Karpas-422 (cell line): Measurements from ENCODE around the gene PPARGC1A. TPM values are rescaled to one million over a fixed set of nuclear protein-coding genes. Genes with fewer than 3 reads are reported as not detected.

Experiments used
- DNase-seq: peaks from one replicate; pipeline ENCODE4 v3.0.0-alpha.2; 2015
- H2AFZ ChIP-seq: fragments of 200-600 bp; sonication (generic); 2 replicates; pipeline ENCODE4 v1.6.1; 2014; ENCODE audit warnings: antibody characterized with exemption, low read length, mixed read lengths
- H3K27ac ChIP-seq: fragments of 200-600 bp; sonication (generic); 2 replicates; pipeline ENCODE4 v1.5.1; 2014; ENCODE audit warnings: mild to moderate bottlenecking, low read length, moderate library complexity
- H3K27me3 ChIP-seq: fragments of 200-600 bp; sonication (generic); 2 replicates; pipeline ENCODE4 v1.6.1; 2014; ENCODE audit warnings: low read length, mixed read lengths
- H3K36me3 ChIP-seq: fragments of 200-600 bp; sonication (generic); 2 replicates; pipeline ENCODE4 v1.6.1; 2014; ENCODE audit warnings: low read length, mixed read lengths; ENCODE audit not compliant: insufficient read depth
- H3K4me1 ChIP-seq: fragments of 200-600 bp; sonication (generic); 2 replicates; pipeline ENCODE4 v1.6.1; 2014; ENCODE audit warnings: mild to moderate bottlenecking, low read length, mixed read lengths
- H3K4me2 ChIP-seq: fragments of 200-600 bp; sonication (generic); 2 replicates; pipeline ENCODE4 v1.6.1; 2014; ENCODE audit warnings: low read length, low read depth, mild to moderate bottlenecking; ENCODE audit not compliant: poor library complexity, severe bottlenecking
- H3K4me3 ChIP-seq: fragments of 200-600 bp; sonication (generic); 2 replicates; pipeline ENCODE4 v1.5.1; 2014; ENCODE audit warnings: mild to moderate bottlenecking, antibody characterized with exemption, low read length, mixed read lengths
- H3K79me2 ChIP-seq: fragments of 200-600 bp; sonication (generic); 2 replicates; pipeline ENCODE4 v1.6.1; 2014; ENCODE audit warnings: mild to moderate bottlenecking, low read length, mixed read lengths
- H3K9ac ChIP-seq: fragments of 200-600 bp; sonication (generic); 2 replicates; pipeline ENCODE4 v1.6.0; 2014; ENCODE audit warnings: low read length
- H3K9me2 ChIP-seq: fragments of 200-600 bp; sonication (generic), shearing (Covaris generic); replicated peaks from 2 replicates; pipeline ENCODE4 v1.6.0; 2014; ENCODE audit warnings: mild to moderate bottlenecking, low read length, moderate library complexity; ENCODE audit not compliant: insufficient read depth
- H3K9me3 ChIP-seq: fragments of 300-700, 200-600 bp; sonication (generic); 2 replicates; pipeline ENCODE4 v1.6.1; 2014; ENCODE audit warnings: low read length, mixed read lengths
- H4K20me1 ChIP-seq: fragments of 200-600 bp; sonication (generic); 2 replicates; pipeline ENCODE4 v1.6.1; 2014; ENCODE audit warnings: mild to moderate bottlenecking, antibody characterized with exemption, low read length, low read depth; ENCODE audit not compliant: insufficient read depth
- total RNA-seq: library from RNA; depleted of rRNA; stranded (reverse); fragments of >200 nt; shearing (Covaris generic); gene quantifications from 2 replicates; pipeline ENCODE4 v1.2.3, GENCODE V29; 2014; ENCODE audit warnings: low replicate concordance

Gene PPARGC1A
- total RNA-seq, 1 experiment from 2014 or later, result not detected

- no peak overlapping the region for H3K4me2 ChIP-seq
- no peaks in the 10 kb centered on the region for H3K79me2 ChIP-seq
- H3K9me2 ChIP-seq, result peaks cover 6% of the 10 kb centered on the region; the same call in 1 of the 2 replicates
Measured at GRCh38 chr4:23930750-23931488, 41.1 kb upstream of the PPARGC1A start.

DNA sequence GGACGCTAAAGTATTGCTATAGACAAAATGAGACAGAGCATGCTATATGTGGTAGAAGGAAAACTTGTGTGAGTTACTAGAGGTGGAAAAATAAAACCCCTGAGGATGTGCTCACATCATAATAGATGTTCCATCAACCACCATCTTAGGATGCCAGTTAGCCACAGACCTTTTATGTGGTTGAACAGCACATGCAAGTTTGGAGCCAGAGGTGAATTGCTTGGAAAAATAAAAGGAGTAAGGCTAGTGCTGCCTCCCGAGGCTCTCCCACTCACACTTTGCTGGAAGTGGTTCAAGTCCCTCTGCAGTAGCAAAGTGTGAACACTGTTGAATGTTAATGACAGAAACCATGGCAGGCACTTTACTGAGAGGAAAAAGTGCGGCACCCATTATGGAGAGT is 39.4 kb upstream of the PPARGC1A start:
- Histone ChIP-seq H3K79me2 (no peaks in the 10 kb centered on the region), H4K20me1 (no peaks in the 10 kb centered on the region), H3K4me1 (no peaks in the 10 kb centered on the region), H3K36me3 (no peaks in the 10 kb centered on the region), H2AFZ (no peak overlapping the region), H3K4me2 (no peak overlapping the region), H3K9me2 (peaks cover 6% of the 10 kb centered on the region; the same call in 1 of the 2 replicates), H3K9ac (no peak overlapping the region), H3K9me3 (no peaks in the 10 kb centered on the region), H3K4me3 (no peak overlapping the region), H3K27ac (no peak overlapping the region), H3K27me3 (no peaks in the 10 kb centered on the region)
- no peak for DNase-seq

More at GRCh38 chr4:23930750-23931488, 41.1 kb upstream of the PPARGC1A start:
- Histone ChIP-seq H3K27me3 (no peaks in the 10 kb centered on the region), H3K4me1 (no peaks in the 10 kb centered on the region), H3K9me3 (no peaks in the 10 kb centered on the region), H2AFZ (no peak overlapping the region), H3K9ac (no peak overlapping the region), H3K36me3 (no peaks in the 10 kb centered on the region), H3K4me3 (no peak overlapping the region), H3K27ac (no peak overlapping the region), H4K20me1 (no peaks in the 10 kb centered on the region)
- no peak for DNase-seq

DNA sequence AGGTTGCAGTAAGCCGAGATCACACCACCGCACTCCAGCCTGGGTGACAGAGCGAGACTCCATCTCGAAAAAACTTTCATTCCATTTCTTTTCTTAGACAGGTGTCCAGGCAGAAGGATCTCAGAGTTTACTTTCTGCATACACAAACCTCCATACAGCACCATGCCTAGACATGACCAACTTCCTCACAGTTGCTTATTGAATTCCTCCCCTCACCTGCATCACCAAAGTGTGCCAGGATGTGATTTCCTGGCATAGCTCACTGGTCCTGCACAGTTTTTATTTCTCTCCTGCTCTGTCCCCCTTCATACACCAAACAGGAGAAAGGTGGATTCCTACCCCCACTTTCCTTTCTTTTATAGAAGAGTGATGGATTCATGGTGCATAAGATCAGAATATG is 34.7 kb upstream of the PPARGC1A start:
- Histone ChIP-seq H3K4me2 (no peak overlapping the region), H3K27me3 (no peaks in the 10 kb centered on the region), H4K20me1 (no peaks in the 10 kb centered on the region), H3K79me2 (no peaks in the 10 kb centered on the region), H3K36me3 (no peaks in the 10 kb centered on the region), H3K9me2 (peaks cover 6% of the 10 kb centered on the region; the same call in 1 of the 2 replicates), H3K4me1 (no peaks in the 10 kb centered on the region), H3K4me3 (no peak overlapping the region), H2AFZ (no peak overlapping the region), H3K27ac (no peak overlapping the region), H3K9ac (no peak overlapping the region), H3K9me3 (no peaks in the 10 kb centered on the region)
- no peak for DNase-seq

DNA sequence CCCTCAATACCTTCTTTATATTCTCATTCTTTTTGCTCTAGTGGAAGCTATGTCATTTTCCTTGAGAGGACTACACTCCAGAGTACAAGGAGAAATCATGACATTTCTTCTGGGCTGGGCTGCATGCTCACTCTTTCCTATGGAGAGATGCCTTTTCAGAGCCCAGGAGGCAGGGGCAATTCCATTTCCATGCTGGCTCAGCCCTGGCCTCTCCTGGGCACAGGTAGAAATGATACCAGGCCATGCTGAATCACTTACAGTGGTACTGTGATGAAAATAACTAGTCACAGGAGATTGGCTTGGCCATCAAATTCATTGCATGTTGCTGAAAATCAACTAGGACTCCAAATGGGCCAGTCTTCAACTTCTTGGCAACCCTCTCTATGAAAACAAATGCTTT is 34.0 kb upstream of the PPARGC1A start:
- Histone ChIP-seq H3K9me2 (peaks cover 6% of the 10 kb centered on the region; the same call in 1 of the 2 replicates), H3K4me1 (no peaks in the 10 kb centered on the region), H3K4me3 (no peak overlapping the region), H3K4me2 (no peak overlapping the region), H3K79me2 (no peaks in the 10 kb centered on the region), H3K9me3 (no peaks in the 10 kb centered on the region), H4K20me1 (no peaks in the 10 kb centered on the region), H2AFZ (no peak overlapping the region), H3K27ac (no peak overlapping the region), H3K27me3 (no peaks in the 10 kb centered on the region), H3K9ac (no peak overlapping the region), H3K36me3 (no peaks in the 10 kb centered on the region)
- DNase-seq, result no peak

- Histone ChIP-seq H3K9me2 (peaks cover 6% of the 10 kb centered on the region; the same call in 1 of the 2 replicates), H3K4me1 (no peaks in the 10 kb centered on the region), H3K27ac (no peak overlapping the region), H2AFZ (no peak overlapping the region), H3K36me3 (no peaks in the 10 kb centered on the region), H3K79me2 (no peaks in the 10 kb centered on the region), H3K4me3 (no peak overlapping the region), H3K9me3 (no peaks in the 10 kb centered on the region), H3K9ac (no peak overlapping the region), H3K27me3 (no peaks in the 10 kb centered on the region), H4K20me1 (no peaks in the 10 kb centered on the region), H3K4me2 (no peak overlapping the region)
- no peak for DNase-seq
Measured at GRCh38 chr4:23923141-23923540, 33.3 kb upstream of the PPARGC1A start.

DNA sequence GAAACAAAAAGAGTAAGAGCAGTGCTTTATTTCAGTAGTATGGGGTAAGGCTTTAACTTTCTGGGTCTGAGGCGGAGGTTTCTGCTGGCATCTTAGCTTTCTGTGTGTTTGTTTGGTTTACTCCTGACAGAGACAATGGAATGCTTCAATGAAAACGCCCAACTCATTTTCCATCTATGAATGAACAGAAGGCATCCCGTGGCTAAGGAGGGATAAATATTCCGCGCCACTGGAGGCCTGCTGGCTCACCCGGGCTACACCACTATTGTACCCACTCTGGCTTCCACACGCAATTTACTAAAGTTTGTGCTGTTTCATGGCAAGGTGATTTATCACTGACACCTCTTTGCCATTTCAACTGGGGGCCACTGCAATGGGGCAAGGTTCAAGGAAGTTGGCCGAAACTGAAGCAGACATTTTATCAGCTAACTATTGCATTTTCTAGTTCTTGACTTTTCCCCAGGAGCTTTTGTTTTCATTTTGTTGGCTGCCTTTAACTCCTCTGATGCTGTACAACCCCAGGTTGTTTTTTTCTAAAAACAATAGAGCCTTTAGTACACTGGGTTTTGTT is 32.8 kb upstream of the PPARGC1A start:
- H3K9me3 ChIP-seq, result no peaks in the 10 kb centered on the region
- H3K79me2 ChIP-seq, result no peaks in the 10 kb centered on the region
- no peak overlapping the region for H3K27ac ChIP-seq
- DNase-seq, result no peak
- H3K36me3 ChIP-seq, result no peaks in the 10 kb centered on the region
- peaks cover 6% of the 10 kb centered on the region; the same call in 1 of the 2 replicates for H3K9me2 ChIP-seq
- no peak overlapping the region for H2AFZ ChIP-seq
- no peaks in the 10 kb centered on the region for H3K27me3 ChIP-seq
- no peak overlapping the region for H3K4me3 ChIP-seq
- H3K4me2 ChIP-seq, result no peak overlapping the region
- H3K4me1 ChIP-seq, result no peaks in the 10 kb centered on the region
- no peak overlapping the region for H3K9ac ChIP-seq
- no peaks in the 10 kb centered on the region for H4K20me1 ChIP-seq

- H3K4me3 ChIP-seq, result no peak overlapping the region
- no peak overlapping the region for H3K4me2 ChIP-seq
- H3K9me2 ChIP-seq, result peaks cover 2% of the 10 kb centered on the region; the same call in 1 of the 2 replicates
- H3K36me3 ChIP-seq, result no peaks in the 10 kb centered on the region
- H3K9me3 ChIP-seq, result no peaks in the 10 kb centered on the region
- H3K9ac ChIP-seq, result no peak overlapping the region
- H3K4me1 ChIP-seq, result no peaks in the 10 kb centered on the region
- no peaks in the 10 kb centered on the region for H4K20me1 ChIP-seq
- H3K79me2 ChIP-seq, result no peaks in the 10 kb centered on the region
- H3K27ac ChIP-seq, result no peak overlapping the region
- H2AFZ ChIP-seq, result no peak overlapping the region
- no peak for DNase-seq
- H3K27me3 ChIP-seq, result no peaks in the 10 kb centered on the region
Measured at GRCh38 chr4:23922013-23922412, 32.2 kb upstream of the PPARGC1A start.

- Histone ChIP-seq H3K27me3 (no peaks in the 10 kb centered on the region), H3K4me2 (no peak overlapping the region), H3K27ac (no peak overlapping the region), H3K36me3 (no peaks in the 10 kb centered on the region), H4K20me1 (no peaks in the 10 kb centered on the region), H3K9me2 (no peaks in the 10 kb centered on the region), H3K4me1 (no peaks in the 10 kb centered on the region), H3K9ac (no peak overlapping the region), H2AFZ (no peak overlapping the region), H3K4me3 (no peak overlapping the region), H3K9me3 (no peaks in the 10 kb centered on the region), H3K79me2 (no peaks in the 10 kb centered on the region)
- no peak for DNase-seq
Measured at GRCh38 chr4:23921447-23921845, 31.6 kb upstream of the PPARGC1A start.
